ENCODE results near the gene GATAD2A. TPM values are rescaled to one million over a fixed set of nuclear protein-coding genes. Genes with fewer than 3 reads are reported as not detected.

Gene GATAD2A
- total RNA-seq, 1 experiment from 2014 or later, result 99.6 TPM

- in situ Hi-C loops (cut with HindIII; ENCODE audit: low pct_unique_long_range_greater_than_20kb, low sequenced_read_pairs), result no loop called here
- CTCF ChIA-PET, result interaction anchor here (0.7 kb wide), 1 partner anchor 8 kb away, joined by 3 read pairs; no protein-coding TSS in a partner anchor
Measured at GRCh38 chr19:19543101-19543500, 137.6 kb downstream of the GATAD2A start.

GRCh38 chr19:19543640-19544039 lies 138.2 kb downstream of the GATAD2A start:
- ATAC-seq (no peak), DNase-seq (ENCODE audit: low read depth, low spot score) (no peak)
- H3K4me3 ChIP-seq (ENCODE audit: low read depth in 2 of 2, low read length in 2 of 2), result no peak overlapping the region
- in situ Hi-C loops (cut with HindIII; ENCODE audit: low pct_unique_long_range_greater_than_20kb, low sequenced_read_pairs) (no loop called here), intact Hi-C loops (cut with micrococcal nuclease; ENCODE audit: unreplicated experiment) (no loop called here)
- no TSS peak for BruUV-seq (replicated peaks)
- H3K27me3 ChIP-seq (ENCODE audit: control insufficient read depth, insufficient read depth, low read length), result no peaks in the 10 kb centered on the region
- H3K27ac ChIP-seq (ENCODE audit: low read length), result no peak overlapping the region
- no peaks in the 10 kb centered on the region for H3K4me1 ChIP-seq (ENCODE audit: control insufficient read depth, insufficient read depth, low read length)
- no peaks in the 10 kb centered on the region for H3K9me3 ChIP-seq (ENCODE audit: control insufficient read depth, insufficient read depth, low read depth, low read length)
- no peaks in the 10 kb centered on the region for H3K36me3 ChIP-seq (ENCODE audit: control insufficient read depth, insufficient read depth, low read length)
- ChIA-PET POLR2A (no interaction called here), CTCF (interaction anchor here (0.7 kb wide), 1 partner anchor 7 kb away, joined by 3 read pairs; no protein-coding TSS in a partner anchor)
- TF ChIP-seq CTCF (IDR thresholded peaks at IDR 0.05) (no peak), POLR2AphosphoS5 (IDR thresholded peaks at IDR 0.05; ENCODE audit: low read depth, low read length) (no peak), TCF7L2 (IDR thresholded peaks at IDR 0.05; ENCODE audit: low read depth, low read length) (no peak), REST (IDR thresholded peaks at IDR 0.05; ENCODE audit: insufficient read depth in 1 of 2, low read depth in 2 of 2, low read length in 1 of 2) (no peak), SIN3A (IDR thresholded peaks at IDR 0.05; ENCODE audit: borderline replicate concordance, insufficient read depth, low read depth, low read length) (no peak)

More at GRCh38 chr19:19543101-19543500, 137.6 kb downstream of the GATAD2A start:
- Histone ChIP-seq H3K4me3 (ENCODE audit: low read depth in 2 of 2, low read length in 2 of 2) (no peak overlapping the region), H3K36me3 (ENCODE audit: control insufficient read depth, insufficient read depth, low read length) (no peaks in the 10 kb centered on the region), H3K27me3 (ENCODE audit: control insufficient read depth, insufficient read depth, low read length) (no peaks in the 10 kb centered on the region), H3K4me1 (ENCODE audit: control insufficient read depth, insufficient read depth, low read length) (no peaks in the 10 kb centered on the region), H3K9me3 (ENCODE audit: control insufficient read depth, insufficient read depth, low read depth, low read length) (no peaks in the 10 kb centered on the region), H3K27ac (ENCODE audit: low read length) (no peak overlapping the region)
- no peak for DNase-seq (ENCODE audit: low read depth, low spot score)
- POLR2A ChIA-PET, result no interaction called here
- no peak for ATAC-seq
- TF ChIP-seq REST (IDR thresholded peaks at IDR 0.05; ENCODE audit: insufficient read depth in 1 of 2, low read depth in 2 of 2, low read length in 1 of 2) (no peak), CTCF (IDR thresholded peaks at IDR 0.05) (no peak), POLR2AphosphoS5 (IDR thresholded peaks at IDR 0.05; ENCODE audit: low read depth, low read length) (no peak), TCF7L2 (IDR thresholded peaks at IDR 0.05; ENCODE audit: low read depth, low read length) (no peak), SIN3A (IDR thresholded peaks at IDR 0.05; ENCODE audit: borderline replicate concordance, insufficient read depth, low read depth, low read length) (no peak)
- intact Hi-C loops (cut with micrococcal nuclease; ENCODE audit: unreplicated experiment), result no loop called here
- BruUV-seq (replicated peaks), result no TSS peak

Measured in Panc1 (cell line).